HEK293T (cell line): ENCODE results near the gene RORC.

ENCODE experiments used
- ARNT ChIP-seq: fragments of 450-650 bp; IDR thresholded peaks from 2 replicates; pipeline ENCODE4 v1.6.1; 2017; ENCODE audit warnings: mild to moderate bottlenecking
- BHLHE40 ChIP-seq: fragments of 450-650 bp; IDR thresholded peaks from 2 replicates; pipeline ENCODE4 v1.6.1; 2016; ENCODE audit warnings: mild to moderate bottlenecking, moderate library complexity, borderline replicate concordance
- CTBP1 ChIP-seq: fragments of 450-650 bp; IDR thresholded peaks from 2 replicates; pipeline ENCODE4 v1.6.1; 2016; ENCODE audit warnings: borderline replicate concordance
- ELF4 ChIP-seq: fragments of 450-650 bp; IDR thresholded peaks from 2 replicates; pipeline ENCODE4 v1.6.1; 2017; ENCODE audit warnings: antibody characterized with exemption
- FOXA1 ChIP-seq: fragments of 450-650 bp; IDR thresholded peaks from 2 replicates; pipeline ENCODE4 v1.6.1; 2016; ENCODE audit warnings: mild to moderate bottlenecking
- FOXK2 ChIP-seq: fragments of 450-650 bp; IDR thresholded peaks from 2 replicates; pipeline ENCODE4 v1.6.1; 2016; ENCODE audit warnings: mild to moderate bottlenecking
- FOXM1 ChIP-seq: fragments of 450-650 bp; IDR thresholded peaks from 2 replicates; pipeline ENCODE4 v1.6.1; 2017; ENCODE audit warnings: mild to moderate bottlenecking, borderline replicate concordance
- HDGF ChIP-seq: fragments of 450-650 bp; IDR thresholded peaks from 2 replicates; pipeline ENCODE4 v1.6.1; 2017; ENCODE audit warnings: antibody characterized with exemption, borderline replicate concordance
- SP1 ChIP-seq: fragments of 450-650 bp; IDR thresholded peaks from 2 replicates; pipeline ENCODE4 v1.6.1; 2017
- SUZ12 ChIP-seq: fragments of 450-650 bp; IDR thresholded peaks from 2 replicates; pipeline ENCODE4 v1.6.1; 2016; ENCODE audit warnings: mild to moderate bottlenecking
- TARDBP ChIP-seq: fragments of 450-650 bp; IDR thresholded peaks from 2 replicates; pipeline ENCODE4 v1.6.1; 2016
- ZNF384 ChIP-seq: fragments of 450-650 bp; IDR thresholded peaks from 2 replicates; pipeline ENCODE4 v1.6.1; 2016

DNA sequence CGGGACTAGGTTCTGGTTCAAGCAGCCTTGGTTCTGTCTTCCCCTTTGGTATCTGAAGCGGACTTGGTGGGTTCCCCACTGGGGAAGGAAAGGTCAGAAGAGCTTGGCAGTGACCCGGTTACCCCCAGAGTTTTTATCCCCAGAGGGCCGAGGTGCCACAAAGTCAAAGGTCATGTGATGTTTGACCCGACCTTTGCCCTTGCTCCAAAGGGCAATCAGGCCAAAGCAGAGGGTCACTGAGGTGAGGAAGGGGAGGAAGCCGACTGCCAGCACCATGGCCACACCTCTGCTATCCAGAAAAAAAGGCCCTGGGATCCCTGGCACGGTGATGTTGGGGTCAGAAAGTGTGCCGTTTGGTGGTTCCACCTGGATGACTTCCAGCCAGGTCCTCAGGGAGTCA, 30.8 kb downstream of the RORC start:
- no peak for TF ChIP-seq SP1
- no peak for TF ChIP-seq FOXM1
- TF ChIP-seq FOXK2 = no peak
- no peak for TF ChIP-seq TARDBP
- TF ChIP-seq ZNF384 = no peak
- no peak for TF ChIP-seq HDGF
- no peak for TF ChIP-seq ARNT
- TF ChIP-seq CTBP1 = no peak
- no peak for TF ChIP-seq BHLHE40
- TF ChIP-seq SUZ12 = no peak
- no peak for TF ChIP-seq FOXA1
- no peak for TF ChIP-seq ELF4
